Psoas muscle (tissue), 8 donors: Measurements from ENCODE around the gene HEATR3. TPM values are rescaled to one million over a fixed set of nuclear protein-coding genes. Genes with fewer than 3 reads are reported as not detected.

Source experiments
- ATAC-seq, 4 donors: fragments of 200-7000 bp; cut with Tn5 transposase; one replicate each; pipeline ENCODE4 v1.9.1; 2020; ENCODE audit warnings: moderate library complexity in 3 of 4, mild to moderate bottlenecking in 2 of 4
- DNase-seq, 2 donors: peaks; one replicate each; pipeline ENCODE4 v3.0.0-alpha.2; 2020
- H3K27ac ChIP-seq: fragments of 200-600 bp; one replicate; pipeline ENCODE4 v1.8.0; 2022
- H3K27me3 ChIP-seq, 3 donors: fragments of 200-600 bp in 1 of 3; one replicate each; pipeline versions ENCODE4 v1.6.1 to v1.8.0; 2013 to 2022; ENCODE audit warnings: low read length in 2 of 3, mild to moderate bottlenecking in 2 of 3, moderate library complexity in 1 of 3; ENCODE audit not compliant: insufficient read depth in 3 of 3
- H3K36me3 ChIP-seq, 2 donors: fragments of 200-600 bp in 1 of 2; one replicate each; pipeline versions ENCODE4 v1.6.1 to v1.8.0; 2013 to 2022; ENCODE audit warnings: low read depth in 1 of 2, mild to moderate bottlenecking in 1 of 2, moderate library complexity in 1 of 2; ENCODE audit not compliant: insufficient read depth in 1 of 2
- H3K4me1 ChIP-seq: fragments of 200-600 bp; one replicate; pipeline ENCODE4 v1.8.0; 2022
- H3K4me3 ChIP-seq: fragments of 200-600 bp; one replicate; pipeline ENCODE4 v1.8.0; 2022; ENCODE audit warnings: mild to moderate bottlenecking
- H3K9me3 ChIP-seq: fragments of 200-600 bp; one replicate; pipeline ENCODE4 v1.8.0; 2022
- CTCF ChIP-seq: fragments of 200-600 bp; IDR thresholded peaks from one replicate; pipeline ENCODE4 v1.8.0; 2022; ENCODE audit warnings: antibody characterized with exemption
- WGBS, 3 donors: extraction: QIAGEN DNeasy Blood & Tissue Kit; methylation state at CpG; one replicate each; pipeline versions ENCODE4 v1.1.6 to v1.1.7; 2013; 5-methylcytosine and 5-hydroxymethylcytosine counted together
- intact Hi-C, 2 donors: fragments of 100-400 bp; cut with DNase I; formaldehyde crosslinking; loops; one replicate each; pipeline versions ENCODE4 v1.11.0 to v1.14.2; 2022
- polyA plus RNA-seq, 3 donors: library from polyadenylated mRNA; stranded (reverse); fragments of 200-250 nt; gene quantifications; one replicate each; pipeline ENCODE4 v1.2.3, GENCODE V29; 2013
- total RNA-seq, 4 donors: library from RNA; stranded (reverse); fragmentation: NEBNext Ultra II Directional in 2 of 4; extraction: Animal tissue kit (Norgen Biotek cat#: 25700) in 2 of 4; gene quantifications; one replicate each; pipeline versions ENCODE4 v1.2.1 to v1.2.4, GENCODE V29; 2021 to 2023
- donor health status: healthy with polysubstance abuse.
- donor health status: DM: no; HTN: no; CAD: no; lungs with moderate emphysema.
- donor health status: Bipolar disorder and iron deficiency.
- donor health status: healthy.
- donor health status: DM: yes; HTN: yes; CAD: no.
- donor health status: DM: no; HTN: no; CAD: no.
- donor health status: DM: no; HTN: no; CAD: no.
- donor health status: DM: yes; HTN: yes; CAD: no.

HEATR3 gene
- total and polyA plus RNA-seq, 7 donors, result 8.6 to 20.9 (median 12.1) TPM

- Histone ChIP-seq H3K36me3 (peaks cover 0 to 87% of the 10 kb centered on the region in 2 donors), H3K9me3 (no peaks in the 10 kb centered on the region), H3K4me1 (no peaks in the 10 kb centered on the region), H3K27ac (no peak overlapping the region), H3K4me3 (no peak overlapping the region), H3K27me3 (no peaks in the 10 kb centered on the region)
- DNase-seq (no peak), ATAC-seq (no peak)
- 84 to 93% (median 88%) methylated on average over 5 of the region's 5 CpGs for WGBS, 3 donors
- intact Hi-C loops, result no loop called here
- no peak for TF ChIP-seq CTCF
Observed at GRCh38 chr16:50103764-50104163, 38.0 kb downstream of the HEATR3 start.

- no peaks in the 10 kb centered on the region for H3K4me1 ChIP-seq
- H3K27me3 ChIP-seq, result no peaks in the 10 kb centered on the region
- no peaks in the 10 kb centered on the region for H3K36me3 ChIP-seq
- no peak overlapping the region for H3K4me3 ChIP-seq
- no peak for TF ChIP-seq CTCF
- no peaks in the 10 kb centered on the region for H3K9me3 ChIP-seq
- 73 to 85% (median 81%) methylated on average over 8 of the region's 8 CpGs for WGBS, 3 donors
- DNase-seq (no peak), ATAC-seq (no peak)
- intact Hi-C loops, result no loop called here
- H3K27ac ChIP-seq, result no peak overlapping the region
Observed at GRCh38 chr16:50114357-50115129, 48.8 kb downstream of the HEATR3 start.

- TF ChIP-seq CTCF, result no peak
- Histone ChIP-seq H3K27me3 (no peaks in the 10 kb centered on the region), H3K27ac (no peak overlapping the region), H3K4me3 (no peak overlapping the region), H3K9me3 (no peaks in the 10 kb centered on the region), H3K4me1 (no peaks in the 10 kb centered on the region), H3K36me3 (no peaks in the 10 kb centered on the region)
- DNase-seq, result no peak
- intact Hi-C loops, result no loop called here
- ATAC-seq, result no peak
Observed at GRCh38 chr16:50120711-50121110, 54.9 kb downstream of the HEATR3 start.

DNA sequence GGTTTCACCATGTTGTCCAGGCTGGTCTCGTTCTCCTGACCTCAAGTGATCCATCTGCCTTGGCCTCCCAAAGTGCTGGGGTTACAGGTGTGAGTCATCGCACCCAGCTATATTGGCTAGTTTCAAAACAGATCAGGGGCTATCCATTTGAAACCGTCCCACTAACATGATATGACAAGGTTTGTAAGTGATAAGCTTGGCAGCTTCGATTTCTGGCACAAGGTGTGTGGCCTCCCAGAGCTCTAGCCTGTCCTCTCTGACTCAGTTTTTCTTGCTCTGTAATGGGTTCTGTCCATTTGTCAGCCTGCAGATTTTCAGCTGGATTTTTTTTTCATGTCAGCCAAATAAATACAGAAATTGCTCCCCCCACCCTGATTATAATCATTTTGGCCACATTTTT lies 55.5 kb downstream of the HEATR3 start:
- H3K27ac ChIP-seq, result no peak overlapping the region
- no peak for TF ChIP-seq CTCF
- H3K4me3 ChIP-seq, result no peak overlapping the region
- DNase-seq, result no peak
- intact Hi-C loops, result no loop called here
- no peaks in the 10 kb centered on the region for H3K36me3 ChIP-seq
- WGBS, 3 donors, result 59 to 66% (median 62%) methylated on average over 4 of the region's 4 CpGs
- H3K4me1 ChIP-seq, result no peaks in the 10 kb centered on the region
- no peaks in the 10 kb centered on the region for H3K9me3 ChIP-seq
- H3K27me3 ChIP-seq, result no peaks in the 10 kb centered on the region
- ATAC-seq, result no peak
